Measurements from ENCODE around the gene LRRC4C.
"Not testable (repeated sequence)": the region's sequence is repeated elsewhere in the genome, so short reads cannot be mapped to it uniquely, and the experiment has no call there.

The LRRC4C gene

DNA sequence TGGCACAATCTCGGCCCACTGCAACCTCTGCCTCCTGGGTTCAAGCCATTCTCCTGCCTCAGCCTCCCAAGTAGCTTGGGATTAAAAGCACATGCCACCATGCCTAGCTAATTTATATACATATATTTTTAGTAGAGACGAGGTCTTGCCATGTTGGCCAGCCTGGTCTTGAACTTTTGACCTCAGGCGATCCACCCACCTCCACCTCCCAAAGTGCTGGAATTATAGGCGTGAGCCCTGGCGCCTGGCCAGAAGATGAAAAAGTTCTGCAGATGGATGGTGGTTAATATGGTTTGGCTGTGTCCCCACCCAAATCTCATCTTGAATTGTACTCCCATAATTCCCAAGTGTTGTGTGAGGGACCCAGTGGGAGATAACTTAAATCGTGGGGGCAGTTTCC is 937.4 kb downstream of the LRRC4C start:
- DNase-seq (ENCODE audit: low read depth in 4 of 4, low spot score in 1 of 4): not testable (repeated sequence)

DNA sequence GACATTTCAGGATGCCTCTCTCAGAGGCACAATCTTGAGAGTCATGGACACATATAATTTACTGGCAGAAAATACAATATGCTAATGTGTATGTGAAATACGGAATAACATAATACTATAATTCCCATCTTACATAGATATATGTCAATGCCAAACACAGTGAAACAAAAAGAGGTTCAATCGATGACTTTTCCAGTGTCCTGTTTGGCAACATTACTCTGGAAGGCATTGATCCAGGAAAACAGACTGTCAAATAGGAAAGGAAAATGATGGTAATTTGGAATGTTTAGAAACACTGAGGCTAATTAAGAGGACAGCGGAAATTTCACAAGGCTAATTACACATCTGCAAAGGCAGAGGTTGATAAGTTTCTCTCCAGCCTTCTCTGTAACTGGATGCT is 942.3 kb downstream of the LRRC4C start:
- no peak for DNase-seq (ENCODE audit: low read depth in 4 of 4, low spot score in 1 of 4)

DNA sequence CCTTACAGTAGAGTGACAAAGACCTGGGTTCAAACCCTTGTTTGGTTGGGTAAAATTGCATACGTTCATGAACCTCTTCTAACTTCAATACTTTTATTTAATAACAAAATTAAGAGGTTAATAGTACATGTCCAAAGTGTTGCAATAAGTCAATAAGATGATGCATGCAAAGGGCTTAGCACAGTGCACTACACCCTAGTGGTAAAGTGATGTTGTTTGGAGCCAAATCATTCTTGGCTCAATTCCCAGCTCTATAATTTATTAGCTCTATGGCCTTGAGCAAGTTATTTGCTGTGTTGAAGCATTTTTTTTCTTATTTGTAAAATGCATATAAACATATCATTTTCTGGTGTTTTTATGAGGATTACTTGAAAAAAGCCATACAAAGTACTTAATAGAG is 945.3 kb downstream of the LRRC4C start:
- no peak for DNase-seq (ENCODE audit: low read depth in 4 of 4, low spot score in 1 of 4)

DNA sequence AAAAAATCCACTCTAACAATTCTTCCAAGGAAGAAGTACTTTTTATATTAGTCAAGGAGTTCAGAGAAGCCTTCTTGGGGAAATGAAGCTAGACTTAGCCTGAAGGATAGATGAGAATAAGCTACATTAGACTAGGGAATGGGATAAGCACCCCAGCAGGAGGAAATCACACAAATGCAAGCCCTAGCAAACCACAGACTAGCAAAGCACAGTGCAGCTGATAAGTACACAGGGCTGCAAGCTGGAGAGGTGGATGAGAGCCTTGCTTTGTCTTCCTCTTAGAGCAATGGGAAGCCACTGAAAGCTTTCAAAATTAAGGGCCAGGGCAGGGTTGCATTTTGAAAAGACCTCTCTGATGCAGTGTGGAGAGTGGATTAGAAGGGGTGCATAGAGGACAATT is 946.2 kb downstream of the LRRC4C start:
- no peak for DNase-seq (ENCODE audit: low read depth in 4 of 4, low spot score in 1 of 4)

DNA sequence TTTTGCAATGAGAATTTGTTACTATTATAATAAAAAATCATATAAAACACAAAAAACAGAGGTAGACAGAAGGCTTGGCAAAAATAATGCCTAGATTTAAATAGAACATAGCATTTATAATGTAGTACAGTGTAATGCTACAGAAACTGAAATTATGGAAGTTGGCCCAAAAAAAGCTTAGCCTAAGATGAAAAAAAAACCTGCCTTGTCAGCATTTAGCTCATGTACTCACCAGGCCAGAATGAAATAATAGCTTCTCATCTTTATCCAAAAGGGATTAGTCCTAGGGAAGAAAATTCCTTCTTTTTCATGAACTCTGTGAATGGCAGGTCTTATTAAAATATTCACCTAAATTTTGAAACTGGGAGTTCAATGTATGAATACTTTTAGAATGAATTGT is 951.1 kb downstream of the LRRC4C start:
- no peak for DNase-seq (ENCODE audit: low read depth in 4 of 4, low spot score in 1 of 4)

DNA sequence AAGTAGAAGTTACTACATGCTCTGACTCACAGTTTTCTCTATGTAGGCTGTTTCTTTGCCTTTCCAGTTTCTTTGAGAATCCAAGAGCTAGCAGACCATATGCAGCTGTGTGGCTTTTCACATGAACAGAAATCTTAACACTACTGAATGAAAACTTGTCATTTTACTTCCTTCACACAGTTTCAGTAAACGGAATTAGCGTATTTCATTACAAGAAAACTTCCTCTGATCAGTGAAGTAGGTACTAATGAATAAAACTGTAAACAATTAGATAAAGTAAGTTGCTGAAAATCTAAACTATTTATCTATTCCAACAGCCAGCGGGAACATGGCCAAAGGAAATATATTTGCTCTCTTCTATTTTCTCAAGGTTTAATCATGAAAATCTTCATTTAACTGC is 953.2 kb downstream of the LRRC4C start:
- DNase-seq (ENCODE audit: low read depth in 4 of 4, low spot score in 1 of 4): no peak

DNA sequence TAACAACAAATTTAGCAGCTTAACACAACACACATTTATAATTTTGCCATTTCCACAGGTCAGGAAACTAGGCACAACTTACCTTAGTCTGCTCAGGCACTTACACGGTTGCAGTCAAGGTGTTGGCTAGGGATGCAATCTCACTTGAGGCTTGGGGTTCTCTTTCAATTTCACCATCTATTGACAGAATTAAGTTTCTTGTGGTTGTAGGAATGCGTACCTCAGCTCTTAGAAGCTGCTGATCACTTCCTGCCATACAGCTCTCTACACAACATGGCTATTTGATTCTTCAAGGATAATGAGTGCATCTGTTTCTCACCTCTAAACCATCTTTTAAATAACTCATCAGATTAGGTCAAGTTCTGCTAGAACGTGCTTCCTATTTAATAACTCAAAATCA is 968.1 kb downstream of the LRRC4C start:
- DNase-seq (ENCODE audit: low read depth in 4 of 4, low spot score in 1 of 4): no peak

DNA sequence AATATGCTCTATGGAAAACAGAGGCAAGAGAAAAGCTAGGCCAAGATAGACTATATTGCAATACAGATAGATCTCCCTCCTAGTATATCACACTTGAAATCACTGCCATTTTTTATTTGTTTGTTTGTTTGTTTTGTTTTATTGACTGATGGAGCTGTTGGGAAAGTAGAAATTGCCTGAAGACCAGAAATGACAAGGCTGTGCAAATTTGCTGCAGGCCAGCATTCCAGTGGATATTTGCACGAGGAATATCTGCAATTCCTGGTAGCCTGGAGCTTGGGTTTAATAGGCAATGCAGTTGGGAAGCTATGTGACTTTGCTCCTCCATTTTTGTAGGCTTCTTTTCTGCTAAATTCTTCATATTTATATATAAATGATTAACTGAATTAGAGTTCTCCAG is 991.7 kb downstream of the LRRC4C start:
- DNase-seq (ENCODE audit: low read depth in 4 of 4, low spot score in 1 of 4): no peak

DNA sequence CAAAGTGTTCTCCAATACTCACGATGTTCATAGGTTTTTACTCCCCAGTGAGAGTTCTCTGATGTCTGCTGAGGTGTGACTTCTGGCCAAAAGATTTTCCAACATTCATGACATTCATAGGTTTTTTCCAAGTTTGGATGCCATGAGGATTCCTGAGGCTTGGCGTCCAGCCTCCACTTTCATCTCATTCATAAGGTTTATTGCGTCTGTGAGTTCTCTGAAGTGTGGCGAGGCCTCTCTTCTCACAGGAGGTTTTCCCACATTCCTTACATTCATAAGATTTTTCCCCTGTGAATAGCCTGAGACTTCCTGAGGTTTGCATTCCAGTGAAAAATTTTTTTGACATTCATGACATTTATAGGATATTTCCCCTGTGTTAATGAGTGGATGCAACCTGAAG is 1014.1 kb downstream of the LRRC4C start:
- no peak for DNase-seq (ENCODE audit: low read depth in 4 of 4, low spot score in 1 of 4)

DNA sequence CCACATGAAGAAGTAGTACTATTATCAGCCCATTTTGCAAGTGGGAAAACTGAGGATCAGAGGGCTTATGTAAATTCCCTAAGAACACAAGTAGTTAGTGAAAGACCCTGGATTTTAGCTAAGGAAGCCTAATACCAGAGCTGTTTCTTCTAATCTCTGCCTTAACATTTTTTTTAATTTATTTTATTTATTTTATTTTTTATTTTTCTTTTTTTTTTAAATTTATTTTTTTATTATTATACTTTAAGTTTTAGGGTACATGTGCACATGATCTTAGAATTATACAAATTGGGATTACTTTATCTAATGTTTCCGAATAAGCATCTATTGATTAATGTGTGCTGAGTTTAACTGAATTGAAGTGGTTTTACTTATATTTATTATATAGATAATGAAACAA is 1015.3 kb downstream of the LRRC4C start:
- no peak for DNase-seq (ENCODE audit: low read depth in 4 of 4, low spot score in 1 of 4)

DNA sequence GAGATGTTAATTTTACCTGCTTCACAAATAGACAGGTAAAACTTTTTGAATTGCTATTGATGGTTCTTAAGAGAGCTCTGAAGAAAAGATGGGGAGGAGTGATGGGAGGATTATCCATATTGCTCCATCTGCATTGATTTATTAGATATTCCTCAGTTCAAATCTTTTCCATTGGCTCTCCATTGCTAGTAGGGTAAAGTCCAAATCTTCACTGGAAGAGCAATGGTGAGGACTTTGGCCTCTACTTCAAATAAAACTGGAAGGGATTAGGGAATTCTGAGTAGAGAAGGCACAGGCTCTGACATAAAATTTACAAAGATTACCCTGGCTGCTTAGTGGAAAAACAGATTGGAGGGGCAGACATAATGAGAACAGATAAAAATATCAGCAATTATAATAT is 1024.1 kb downstream of the LRRC4C start:
- DNase-seq (ENCODE audit: low read depth in 4 of 4, low spot score in 1 of 4): no peak

DNA sequence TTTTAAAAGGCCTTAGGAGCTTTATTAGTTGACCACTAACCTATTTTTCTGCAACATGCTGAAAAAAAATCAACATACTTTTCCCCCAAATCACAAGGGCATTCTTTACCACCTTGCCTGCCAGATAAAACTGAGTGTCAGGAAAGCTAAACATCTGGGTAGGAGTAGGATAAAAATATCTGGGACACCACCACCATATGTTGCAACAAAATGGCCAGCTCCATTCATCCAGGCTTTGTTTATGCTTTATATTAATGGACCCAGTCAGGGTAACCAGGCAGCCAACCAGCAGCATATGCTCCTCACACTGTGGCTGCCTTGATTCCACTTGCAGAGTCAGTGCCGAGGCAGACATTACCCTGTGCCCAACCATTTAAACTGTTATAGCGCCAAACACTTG is 1024.5 kb downstream of the LRRC4C start:
- DNase-seq (ENCODE audit: low read depth in 4 of 4, low spot score in 1 of 4): no peak

DNA sequence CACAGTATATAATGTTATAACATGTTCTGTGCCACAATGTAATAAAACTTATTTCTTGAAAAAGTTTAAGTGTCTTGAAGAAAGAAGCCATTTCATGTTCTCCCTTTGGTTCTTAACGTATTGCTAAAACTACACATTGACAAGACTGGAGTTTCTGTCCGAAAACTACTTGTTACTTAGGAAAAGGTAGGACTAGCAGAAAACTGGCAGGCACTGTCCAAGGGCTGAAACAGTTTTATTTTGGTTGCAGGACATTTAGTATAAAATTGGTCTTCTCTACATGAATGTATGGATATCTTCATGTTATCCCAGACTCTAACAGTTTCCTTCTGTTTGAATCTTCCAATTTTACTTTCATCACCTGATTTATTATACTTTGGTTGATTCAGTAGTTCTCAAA is 1027.1 kb downstream of the LRRC4C start:
- DNase-seq (ENCODE audit: low read depth in 4 of 4, low spot score in 1 of 4): no peak

DNA sequence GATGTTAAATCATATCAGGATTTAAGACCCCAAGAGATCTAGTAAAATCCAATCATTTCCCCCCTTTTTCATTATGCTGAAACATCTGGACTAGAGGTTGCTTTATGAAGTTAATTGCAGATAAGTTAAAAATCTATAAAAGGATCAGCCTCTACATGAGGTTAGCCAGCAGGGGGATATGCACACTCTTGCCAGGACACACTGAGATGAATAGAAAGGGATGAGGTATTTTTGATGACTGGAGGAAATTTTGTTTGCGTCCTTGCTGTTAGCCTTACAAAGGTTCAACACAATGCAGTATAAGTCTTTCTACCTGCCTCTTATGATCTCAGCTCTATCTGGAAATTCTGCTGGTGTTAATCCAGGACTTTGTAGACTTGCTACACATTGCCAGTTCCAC is 1034.3 kb downstream of the LRRC4C start:
- no peak for DNase-seq (ENCODE audit: low read depth in 4 of 4, low spot score in 1 of 4)

DNA sequence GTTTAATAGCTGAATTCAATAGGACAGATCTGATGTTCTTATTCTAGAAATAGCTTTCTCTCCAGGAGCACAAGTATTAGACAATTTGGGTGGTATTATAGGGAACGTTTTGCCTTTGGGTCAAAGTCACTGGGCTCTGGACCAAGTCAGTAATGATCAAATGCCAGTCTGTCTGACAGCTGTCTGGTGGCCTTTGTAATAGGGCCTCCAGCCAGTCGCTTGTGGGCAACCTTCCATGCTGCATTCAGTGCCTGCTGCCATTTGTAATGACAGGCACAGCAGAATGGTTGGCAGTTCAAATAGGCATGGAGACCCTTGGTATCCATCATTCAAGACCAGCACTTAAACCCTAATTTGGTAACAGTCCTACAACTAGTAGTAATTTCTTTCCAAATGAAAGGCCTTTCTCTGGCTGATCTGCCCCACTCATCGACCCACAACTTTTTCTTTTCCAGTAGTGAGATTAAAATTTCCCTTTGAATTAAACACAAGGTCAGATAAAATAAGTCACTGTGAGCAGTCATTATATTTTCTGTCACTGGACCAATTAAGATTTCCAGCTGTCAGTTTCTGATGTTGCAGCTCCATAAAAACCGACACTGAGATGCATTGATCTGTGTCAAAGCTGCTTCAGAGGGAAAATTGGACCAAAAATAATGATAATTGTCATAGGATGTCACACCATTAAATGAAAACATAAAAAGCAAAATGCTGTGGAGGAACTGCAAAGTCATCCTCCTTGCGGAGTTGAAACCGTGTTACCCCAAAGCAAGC is 1038.1 kb downstream of the LRRC4C start:
- DNase-seq (ENCODE audit: low read depth in 4 of 4, low spot score in 1 of 4): no peak

DNA sequence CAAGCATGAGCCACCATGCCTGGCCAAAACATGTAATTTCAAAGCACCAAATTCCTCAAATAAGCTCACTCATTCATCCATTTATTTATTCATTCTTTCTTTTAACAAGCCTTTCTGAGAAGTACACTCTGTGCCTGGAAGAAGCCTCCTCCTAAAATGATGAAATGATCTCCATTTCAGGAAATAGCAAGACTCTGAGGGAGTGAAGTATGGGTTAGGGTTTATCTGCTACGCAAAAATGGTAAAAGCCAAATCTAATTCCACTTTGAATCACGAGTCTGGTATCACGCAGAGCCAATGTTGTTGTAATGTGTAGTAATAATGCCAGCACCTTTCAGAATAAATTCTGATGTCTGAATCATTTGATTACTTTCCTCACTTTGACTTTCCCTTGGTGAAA is 1041.8 kb downstream of the LRRC4C start:
- no peak for DNase-seq (ENCODE audit: low read depth in 4 of 4, low spot score in 1 of 4)

DNA sequence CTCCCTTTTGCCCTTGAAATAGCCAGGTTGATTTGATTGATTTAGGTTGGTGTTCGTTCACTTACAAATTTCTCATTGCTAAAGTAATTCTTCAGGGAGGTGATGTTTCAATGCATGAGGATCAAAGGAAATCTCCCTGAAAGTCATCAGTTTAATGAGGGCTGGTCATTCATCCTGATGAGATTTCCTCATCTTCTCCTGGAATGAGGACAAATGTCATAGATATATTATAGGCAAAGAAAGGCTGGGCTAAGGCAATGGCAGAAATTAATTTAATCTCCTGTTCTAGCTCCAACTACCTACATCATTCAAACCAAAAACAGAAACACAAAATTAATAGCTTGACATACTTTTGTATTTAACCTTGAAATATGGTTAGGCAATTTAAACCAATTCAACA is 1052.1 kb downstream of the LRRC4C start:
- DNase-seq (ENCODE audit: low read depth in 4 of 4, low spot score in 1 of 4): no peak

DNA sequence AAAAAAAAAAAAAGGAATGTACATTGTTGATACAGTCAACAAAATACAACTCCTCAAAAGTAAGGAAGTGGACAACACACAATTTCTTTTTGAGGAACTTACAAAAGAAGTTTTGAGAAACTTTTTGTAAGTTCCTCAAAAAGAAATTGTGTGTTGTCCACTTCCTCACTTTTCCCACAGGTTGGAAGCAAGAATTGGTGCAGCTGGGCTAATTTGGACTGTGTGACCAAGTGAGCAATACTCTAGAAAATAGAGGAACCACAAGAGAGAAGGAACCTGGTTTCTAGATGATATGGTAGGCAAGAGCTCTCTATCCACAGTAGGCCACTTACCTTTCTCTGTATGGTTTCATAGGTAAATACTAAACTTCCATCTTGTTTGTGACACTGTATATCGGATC is 1053.8 kb downstream of the LRRC4C start:
- no peak for DNase-seq (ENCODE audit: low read depth in 4 of 4, low spot score in 1 of 4)

DNA sequence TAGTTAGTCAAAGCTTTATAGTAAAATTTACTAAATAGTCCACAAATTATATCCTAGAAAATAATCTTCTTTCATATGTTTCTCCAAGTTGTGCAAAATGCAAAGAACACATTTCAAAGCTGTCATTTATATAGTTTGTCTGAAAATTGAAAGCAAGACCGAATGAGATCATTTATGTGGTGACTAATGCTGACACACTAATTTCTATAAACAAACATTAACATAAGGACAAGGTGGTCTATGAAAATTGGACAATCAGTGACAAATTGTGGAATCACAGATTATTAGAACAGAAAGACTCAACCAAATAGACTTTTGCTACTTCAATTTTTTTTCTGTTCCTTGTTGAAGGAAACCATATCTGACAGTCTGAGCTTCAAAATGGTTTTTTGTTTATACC is 1056.1 kb downstream of the LRRC4C start:
- DNase-seq (ENCODE audit: low read depth in 4 of 4, low spot score in 1 of 4): no peak

DNA sequence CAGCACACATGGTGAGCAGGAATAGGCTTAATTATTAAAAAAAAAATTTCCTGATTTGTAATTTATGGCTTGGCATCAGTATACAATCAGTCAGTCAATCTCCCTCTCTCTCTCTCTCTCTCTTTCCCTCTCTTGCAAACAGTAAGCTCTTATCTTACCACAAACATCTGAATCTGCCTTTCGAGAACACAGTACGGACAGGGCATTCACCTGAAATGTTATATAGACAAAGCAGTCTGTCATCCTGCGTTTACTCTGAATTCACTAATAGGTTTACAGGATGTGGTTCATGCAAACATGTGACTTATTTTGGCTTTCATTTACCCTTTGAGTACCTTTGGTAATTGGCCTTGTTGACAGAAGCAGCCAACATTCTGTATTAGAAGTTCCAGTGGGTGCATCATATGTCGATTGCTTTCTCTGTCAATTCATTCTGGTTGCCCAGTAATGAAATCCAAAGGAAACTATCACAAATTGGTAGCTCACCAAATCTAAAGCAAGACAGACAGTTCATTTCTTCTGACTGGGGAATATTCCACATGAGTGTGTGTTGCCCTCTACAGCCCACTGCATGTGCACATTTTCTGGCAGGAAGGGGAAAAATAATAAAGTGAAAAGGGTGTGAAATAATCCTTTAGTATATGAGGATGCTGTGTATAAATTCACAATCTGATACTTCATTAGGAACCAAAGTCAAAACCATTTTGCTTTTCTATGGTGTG is 1058.2 kb downstream of the LRRC4C start:
- DNase-seq (ENCODE audit: low read depth in 4 of 4, low spot score in 1 of 4): no peak

DNA sequence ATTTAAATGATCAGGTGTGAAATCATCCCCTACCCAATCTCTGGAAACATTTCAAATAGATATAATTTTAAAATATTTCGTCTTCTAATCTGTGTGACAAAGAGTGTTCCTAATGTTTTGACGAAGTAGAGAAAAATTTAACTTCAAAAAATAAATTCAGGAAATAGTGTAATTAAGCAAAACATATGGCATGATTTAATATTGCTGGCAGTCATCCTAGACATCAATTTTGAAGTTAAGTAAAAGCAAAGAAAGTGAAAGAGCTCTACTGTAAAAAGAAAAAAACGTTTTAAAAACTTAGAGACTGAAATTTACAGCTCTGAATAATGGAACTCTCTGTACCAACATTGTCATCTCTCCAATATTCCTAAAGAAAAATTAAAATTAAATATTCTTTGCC is 1062.3 kb downstream of the LRRC4C start:
- no peak for DNase-seq (ENCODE audit: low read depth in 4 of 4, low spot score in 1 of 4)

DNA sequence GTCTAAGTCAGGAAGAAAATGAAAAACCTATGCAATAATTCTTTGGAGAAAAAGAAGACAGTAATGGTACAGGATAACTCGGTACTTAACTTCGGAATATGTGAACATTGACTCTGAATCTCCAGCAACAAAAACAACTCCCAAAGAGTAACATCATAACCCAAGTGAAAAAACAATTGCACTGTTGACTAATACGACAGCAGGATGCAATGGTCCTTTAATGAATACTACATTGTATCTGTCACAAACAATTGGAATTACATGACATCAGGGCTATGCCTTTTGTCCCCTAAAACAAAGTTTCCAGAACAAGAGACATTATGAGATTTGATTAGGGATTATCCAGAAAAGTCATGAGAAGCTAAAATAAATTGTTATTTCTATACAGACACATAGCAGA is 1065.9 kb downstream of the LRRC4C start:
- DNase-seq (ENCODE audit: low read depth in 4 of 4, low spot score in 1 of 4): no peak

DNA sequence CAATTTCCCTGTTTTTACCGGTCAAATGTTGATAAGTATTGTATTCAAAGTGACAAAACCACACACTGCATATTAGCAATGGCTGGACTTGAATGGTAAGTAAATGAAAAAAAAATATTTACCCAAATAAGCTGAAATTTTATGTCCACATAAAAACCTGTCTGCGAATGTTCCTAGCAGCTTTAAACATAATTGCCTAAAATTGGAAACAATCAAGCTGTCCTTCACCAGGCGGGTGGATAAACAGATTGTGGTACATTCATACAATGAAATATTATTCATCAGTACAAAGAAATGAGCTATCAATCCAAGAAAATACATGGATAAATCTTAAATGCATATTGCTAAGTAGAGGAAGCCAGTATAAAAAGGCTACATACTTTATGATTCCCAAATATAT is 1067.8 kb downstream of the LRRC4C start:
- no peak for DNase-seq (ENCODE audit: low read depth in 4 of 4, low spot score in 1 of 4)

All from stimulated activated CD4-positive, alpha-beta T cell treated with anti-CD3 and anti-CD28 coated beads, Interleukin-1b, Interleukin-23, amount 100 ng/mL, for 24 hours (primary cell).